OCI-LY1 (cell line): ENCODE data around the gene KLHL29.

Experiments used
- EZH2 ChIP-seq: fragments of 200-600 bp; sonication (generic), shearing (Covaris generic); IDR thresholded peaks from 2 replicates; pipeline ENCODE4 v1.8.0; 2017; ENCODE audit warnings: borderline replicate concordance, mixed run types, mild to moderate bottlenecking, antibody characterized with exemption, low read length, moderate library complexity, mixed read lengths
- TF ChIP-seq, protein P1 (sequence below): fragments of 200-600 bp; sonication (generic), shearing (Covaris generic); IDR thresholded peaks from 2 replicates; pipeline ENCODE4 v1.5.1; 2017; ENCODE audit warnings: mild to moderate bottlenecking, antibody characterized with exemption, low read length, moderate library complexity, mixed read lengths

GRCh38 chr2:23520256-23520655, 135.3 kb downstream of the KLHL29 start:
- TF ChIP-seq, protein P1, sequence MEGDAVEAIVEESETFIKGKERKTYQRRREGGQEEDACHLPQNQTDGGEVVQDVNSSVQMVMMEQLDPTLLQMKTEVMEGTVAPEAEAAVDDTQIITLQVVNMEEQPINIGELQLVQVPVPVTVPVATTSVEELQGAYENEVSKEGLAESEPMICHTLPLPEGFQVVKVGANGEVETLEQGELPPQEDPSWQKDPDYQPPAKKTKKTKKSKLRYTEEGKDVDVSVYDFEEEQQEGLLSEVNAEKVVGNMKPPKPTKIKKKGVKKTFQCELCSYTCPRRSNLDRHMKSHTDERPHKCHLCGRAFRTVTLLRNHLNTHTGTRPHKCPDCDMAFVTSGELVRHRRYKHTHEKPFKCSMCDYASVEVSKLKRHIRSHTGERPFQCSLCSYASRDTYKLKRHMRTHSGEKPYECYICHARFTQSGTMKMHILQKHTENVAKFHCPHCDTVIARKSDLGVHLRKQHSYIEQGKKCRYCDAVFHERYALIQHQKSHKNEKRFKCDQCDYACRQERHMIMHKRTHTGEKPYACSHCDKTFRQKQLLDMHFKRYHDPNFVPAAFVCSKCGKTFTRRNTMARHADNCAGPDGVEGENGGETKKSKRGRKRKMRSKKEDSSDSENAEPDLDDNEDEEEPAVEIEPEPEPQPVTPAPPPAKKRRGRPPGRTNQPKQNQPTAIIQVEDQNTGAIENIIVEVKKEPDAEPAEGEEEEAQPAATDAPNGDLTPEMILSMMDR: no peak
- TF ChIP-seq EZH2: no peak
